ENCODE measurements around the gene PGBD4. TPM values are rescaled to one million over a fixed set of nuclear protein-coding genes. Genes with fewer than 3 reads are reported as not detected.

Gene PGBD4
- total RNA-seq, 1 experiment from 2014 or later, result 2.3 TPM

GRCh38 chr15:34078900-34079299 lies 23.0 kb upstream of the PGBD4 start:
- Histone ChIP-seq H3K4me3 (ENCODE audit: low read depth in 2 of 2, low read length in 2 of 2) (no peak overlapping the region), H3K36me3 (ENCODE audit: control insufficient read depth, insufficient read depth, low read length) (no peaks in the 10 kb centered on the region), H3K9me3 (ENCODE audit: control insufficient read depth, insufficient read depth, low read depth, low read length) (no peaks in the 10 kb centered on the region), H3K4me1 (ENCODE audit: control insufficient read depth, insufficient read depth, low read length) (no peaks in the 10 kb centered on the region), H3K27ac (ENCODE audit: low read length) (no peak overlapping the region), H3K27me3 (ENCODE audit: control insufficient read depth, insufficient read depth, low read length) (no peaks in the 10 kb centered on the region)
- ATAC-seq (no peak), DNase-seq (ENCODE audit: low read depth, low spot score) (no peak)
- intact Hi-C loops (cut with micrococcal nuclease; ENCODE audit: unreplicated experiment), result no loop called here
- TF ChIP-seq SIN3A (IDR thresholded peaks at IDR 0.05; ENCODE audit: borderline replicate concordance, insufficient read depth, low read depth, low read length), result no peak
- TF ChIP-seq REST (IDR thresholded peaks at IDR 0.05; ENCODE audit: insufficient read depth in 1 of 2, low read depth in 2 of 2, low read length in 1 of 2), result no peak
- TF ChIP-seq TCF7L2 (IDR thresholded peaks at IDR 0.05; ENCODE audit: low read depth, low read length), result no peak
- TF ChIP-seq CTCF (IDR thresholded peaks at IDR 0.05), result no peak
- no peak for TF ChIP-seq POLR2AphosphoS5 (IDR thresholded peaks at IDR 0.05; ENCODE audit: low read depth, low read length)
- BruUV-seq (replicated peaks), result no TSS peak
- ChIA-PET CTCF (no interaction called here), POLR2A (no interaction called here)
- in situ Hi-C loops (cut with HindIII; ENCODE audit: low pct_unique_long_range_greater_than_20kb, low sequenced_read_pairs), result no loop called here

GRCh38 chr15:34079904-34080303 lies 22.0 kb upstream of the PGBD4 start:
- CTCF ChIA-PET, result no interaction called here
- H3K27ac ChIP-seq (ENCODE audit: low read length), result no peak overlapping the region
- ATAC-seq (no peak), DNase-seq (ENCODE audit: low read depth, low spot score) (no peak)
- H3K4me3 ChIP-seq (ENCODE audit: low read depth in 2 of 2, low read length in 2 of 2), result no peak overlapping the region
- in situ Hi-C loops (cut with HindIII; ENCODE audit: low pct_unique_long_range_greater_than_20kb, low sequenced_read_pairs), result no loop called here
- intact Hi-C loops (cut with micrococcal nuclease; ENCODE audit: unreplicated experiment), result no loop called here
- no peaks in the 10 kb centered on the region for H3K9me3 ChIP-seq (ENCODE audit: control insufficient read depth, insufficient read depth, low read depth, low read length)
- H3K36me3 ChIP-seq (ENCODE audit: control insufficient read depth, insufficient read depth, low read length), result no peaks in the 10 kb centered on the region
- POLR2A ChIA-PET, result no interaction called here
- no peaks in the 10 kb centered on the region for H3K27me3 ChIP-seq (ENCODE audit: control insufficient read depth, insufficient read depth, low read length)
- no peak for TF ChIP-seq TCF7L2 (IDR thresholded peaks at IDR 0.05; ENCODE audit: low read depth, low read length)
- no peak for TF ChIP-seq REST (IDR thresholded peaks at IDR 0.05; ENCODE audit: insufficient read depth in 1 of 2, low read depth in 2 of 2, low read length in 1 of 2)
- TF ChIP-seq CTCF (IDR thresholded peaks at IDR 0.05), result no peak
- no peak for TF ChIP-seq SIN3A (IDR thresholded peaks at IDR 0.05; ENCODE audit: borderline replicate concordance, insufficient read depth, low read depth, low read length)
- no peak for TF ChIP-seq POLR2AphosphoS5 (IDR thresholded peaks at IDR 0.05; ENCODE audit: low read depth, low read length)
- no TSS peak for BruUV-seq (replicated peaks)
- H3K4me1 ChIP-seq (ENCODE audit: control insufficient read depth, insufficient read depth, low read length), result no peaks in the 10 kb centered on the region

Data from Panc1 (cell line).